CD4-positive, alpha-beta T cell treated with Interleukin-10 for 1 hour (primary cell): Measurements from ENCODE around the gene USP36.
"Not testable (repeated sequence)": the region's sequence is repeated elsewhere in the genome, so short reads cannot be mapped to it uniquely, and the experiment has no call there.

Source experiments
- DNase-seq: peaks from one replicate; pipeline ENCODE4 v3.0.0-alpha.2; 2020

The USP36 gene

DNA sequence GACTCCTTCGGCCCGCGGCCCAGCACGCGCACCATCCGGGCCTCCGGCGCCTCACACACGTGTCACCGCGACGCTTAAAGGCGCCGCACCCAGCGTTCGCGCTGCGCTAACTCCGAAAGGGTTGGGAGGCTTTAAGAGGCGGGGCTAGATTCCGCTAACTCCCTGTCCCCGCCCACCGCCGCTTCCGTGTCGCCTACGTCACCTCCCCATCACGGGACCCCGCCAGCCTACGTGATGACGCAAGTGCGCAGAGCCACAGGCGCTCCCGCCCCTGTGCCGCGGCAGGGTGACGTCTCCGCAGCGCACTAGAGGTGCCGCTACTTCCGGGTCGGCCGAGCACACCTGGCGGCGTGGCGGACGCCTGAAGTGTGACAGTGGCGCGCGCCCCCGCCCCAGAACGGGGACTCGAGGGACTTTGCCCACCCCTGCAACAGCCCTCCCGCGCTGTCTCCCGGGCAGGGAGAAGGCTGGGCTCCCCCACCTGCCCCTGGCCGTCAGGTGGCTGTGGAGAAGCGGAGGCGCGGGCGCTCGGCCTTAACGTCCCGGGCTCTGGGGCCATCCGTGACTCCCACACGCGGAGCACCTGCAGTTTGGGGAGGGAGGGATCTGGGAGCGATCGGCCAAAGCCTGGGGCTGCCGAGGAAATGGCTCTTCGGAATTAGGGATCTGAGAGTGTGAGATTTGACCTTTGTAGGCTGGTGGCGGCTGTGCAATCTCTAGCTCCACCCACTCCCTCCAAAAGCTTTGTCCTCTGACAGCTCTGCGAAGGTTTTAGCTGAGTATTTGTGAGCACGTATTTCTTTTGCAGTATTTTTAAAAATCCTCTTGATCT lies at the start of gene USP36:
TSS of gene USP36 (minus strand) at position 35 of the 832 bp plus-strand sequence. CDS start 4,451 bp downstream, outside the sequence.
- DNase-seq, result peak; percentile 100

DNA sequence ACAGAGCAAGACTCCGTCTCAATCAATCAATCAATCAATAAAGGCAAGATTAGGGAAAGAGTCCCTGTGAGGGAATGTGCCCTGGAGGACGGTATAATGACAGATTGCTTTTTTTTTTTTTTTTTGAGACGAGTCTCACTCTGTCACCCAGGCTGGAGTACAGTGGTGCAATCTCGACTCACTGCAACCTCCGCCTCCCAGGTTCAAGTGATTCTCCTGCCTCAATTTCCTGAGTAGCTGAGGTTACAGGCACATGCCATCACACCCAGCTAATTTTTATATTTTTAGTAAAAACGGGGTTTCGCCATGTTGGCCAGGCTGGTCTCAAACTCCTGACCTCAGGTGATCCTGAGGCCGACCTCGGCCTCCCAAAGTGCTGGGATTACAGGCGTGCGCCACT lies 49.5 kb upstream of the USP36 start:
- DNase-seq, result not testable (repeated sequence)

DNA sequence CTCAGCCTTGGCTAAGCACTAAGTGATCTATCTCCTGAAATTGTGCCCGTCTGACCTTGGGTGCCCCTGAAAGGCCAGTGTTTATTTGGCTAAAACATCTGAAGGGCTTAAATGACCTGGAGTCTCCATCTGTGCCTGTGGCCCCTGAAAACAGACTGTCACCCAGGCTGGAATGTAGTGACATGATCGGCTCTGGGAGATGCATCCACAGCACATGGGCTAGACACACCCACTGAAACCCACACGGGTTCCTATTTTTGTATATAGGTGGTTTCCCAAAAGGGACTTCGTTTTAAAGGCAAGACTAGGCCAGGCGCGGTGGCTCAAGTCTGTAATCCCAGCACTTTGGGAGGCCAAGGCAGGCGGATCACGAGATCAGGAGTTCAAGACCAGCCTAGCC lies 48.9 kb upstream of the USP36 start:
- peak; percentile 17 for DNase-seq

DNA sequence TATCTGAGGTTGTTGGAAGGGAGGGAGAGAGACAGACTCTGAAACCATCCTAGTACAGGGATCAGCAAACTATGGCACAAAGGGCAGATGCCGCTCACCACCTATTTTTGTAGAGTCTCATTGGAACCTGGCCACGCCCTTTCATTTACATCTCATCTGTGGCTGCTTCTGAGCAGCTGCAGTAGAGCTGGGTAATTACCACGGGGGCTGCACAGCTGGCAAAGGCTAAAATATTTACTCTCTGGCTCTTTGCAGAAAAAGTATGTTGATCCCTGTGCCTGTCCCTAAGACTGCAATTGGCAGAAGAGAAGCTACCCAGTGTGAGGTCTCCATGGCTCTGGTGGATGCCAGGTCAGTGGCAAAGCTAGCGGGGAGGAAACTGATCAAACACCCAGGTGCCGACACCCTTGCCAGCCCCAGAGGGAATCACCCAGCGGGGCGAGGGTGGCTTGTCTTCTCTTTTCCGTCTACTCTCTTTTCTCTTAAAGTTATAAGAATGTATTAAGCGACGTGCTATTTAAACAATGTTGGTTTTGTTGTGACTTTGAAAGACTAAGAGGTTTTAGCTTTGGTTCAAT lies 48.4 kb upstream of the USP36 start:
- no peak for DNase-seq

DNA sequence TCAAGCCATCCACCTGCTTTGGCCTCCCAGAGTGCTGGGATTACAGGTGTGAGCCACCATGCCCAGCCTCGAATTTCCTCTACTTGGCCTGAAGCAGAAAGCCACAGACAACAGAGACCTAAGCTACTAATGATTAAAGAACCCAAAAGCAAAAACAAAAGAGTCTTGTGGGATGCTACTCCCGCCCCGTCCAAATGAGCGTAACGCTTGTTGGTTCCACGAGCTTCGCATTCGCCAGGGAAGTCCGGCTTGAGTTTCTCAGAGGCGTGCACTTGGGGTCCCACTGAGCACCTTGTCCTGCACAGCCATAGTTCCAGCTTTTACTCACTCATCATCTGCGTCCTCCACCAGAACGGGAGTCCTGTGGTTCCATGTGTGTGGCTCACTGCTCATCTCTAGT lies 46.3 kb upstream of the USP36 start:
- no peak for DNase-seq

DNA sequence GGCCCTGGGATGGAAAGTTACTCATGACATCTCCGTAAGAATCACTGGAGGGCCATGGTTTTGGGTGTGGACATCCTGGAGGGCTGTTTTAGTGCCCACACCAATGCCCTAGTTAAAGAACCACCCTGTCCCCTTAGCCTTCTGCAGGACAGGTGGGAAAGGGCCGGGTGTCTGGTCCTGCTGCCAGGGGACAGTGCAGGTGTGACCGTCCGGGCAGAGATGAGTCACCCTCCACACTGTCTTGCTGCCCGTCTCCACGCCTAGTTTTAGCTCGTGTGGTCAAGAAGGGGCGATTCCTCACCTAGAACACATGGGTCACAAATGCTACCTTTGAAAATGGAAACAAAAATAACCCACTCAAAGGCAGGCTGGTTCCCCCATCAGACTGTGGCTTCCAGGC lies 45.3 kb upstream of the USP36 start:
- DNase-seq, result no peak

DNA sequence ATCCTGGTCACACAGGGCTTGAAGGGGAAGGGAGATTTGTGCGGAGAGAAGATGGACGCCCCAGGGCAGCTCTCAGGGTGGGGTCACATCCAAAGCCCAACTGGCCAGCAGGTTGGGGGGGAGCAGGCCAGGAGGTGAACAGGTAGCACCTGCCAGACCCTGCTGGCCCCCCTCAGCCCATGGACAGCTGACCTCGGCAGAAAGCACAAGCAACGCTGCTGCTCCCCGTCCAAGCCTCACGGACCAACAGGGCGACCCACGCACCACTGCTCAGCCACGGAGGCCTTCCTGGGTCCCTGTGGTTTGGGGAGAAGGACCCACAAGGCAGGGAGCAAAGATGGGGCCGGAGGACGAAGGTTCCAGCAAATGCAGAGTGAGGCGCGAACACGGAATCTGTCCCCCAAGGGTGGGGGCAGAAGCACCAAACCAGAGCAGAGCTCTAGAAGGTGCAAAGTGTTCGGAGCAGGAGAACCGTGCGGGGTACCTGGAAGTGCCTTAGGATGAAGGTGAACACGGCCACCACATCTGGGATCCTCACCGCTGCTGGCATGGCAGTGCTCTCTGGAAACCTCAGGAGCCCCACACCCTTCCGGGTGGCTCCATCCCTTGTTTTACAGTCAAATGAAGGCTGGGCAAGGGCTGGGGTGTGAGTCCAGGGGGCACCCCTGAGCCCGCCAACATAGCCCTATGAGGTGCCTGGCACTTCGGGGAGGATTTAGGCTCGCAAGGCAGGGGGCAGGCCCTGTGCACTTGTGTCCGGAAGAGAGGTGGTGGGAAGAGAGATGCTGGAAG lies 44.5 kb upstream of the USP36 start:
- no peak for DNase-seq

DNA sequence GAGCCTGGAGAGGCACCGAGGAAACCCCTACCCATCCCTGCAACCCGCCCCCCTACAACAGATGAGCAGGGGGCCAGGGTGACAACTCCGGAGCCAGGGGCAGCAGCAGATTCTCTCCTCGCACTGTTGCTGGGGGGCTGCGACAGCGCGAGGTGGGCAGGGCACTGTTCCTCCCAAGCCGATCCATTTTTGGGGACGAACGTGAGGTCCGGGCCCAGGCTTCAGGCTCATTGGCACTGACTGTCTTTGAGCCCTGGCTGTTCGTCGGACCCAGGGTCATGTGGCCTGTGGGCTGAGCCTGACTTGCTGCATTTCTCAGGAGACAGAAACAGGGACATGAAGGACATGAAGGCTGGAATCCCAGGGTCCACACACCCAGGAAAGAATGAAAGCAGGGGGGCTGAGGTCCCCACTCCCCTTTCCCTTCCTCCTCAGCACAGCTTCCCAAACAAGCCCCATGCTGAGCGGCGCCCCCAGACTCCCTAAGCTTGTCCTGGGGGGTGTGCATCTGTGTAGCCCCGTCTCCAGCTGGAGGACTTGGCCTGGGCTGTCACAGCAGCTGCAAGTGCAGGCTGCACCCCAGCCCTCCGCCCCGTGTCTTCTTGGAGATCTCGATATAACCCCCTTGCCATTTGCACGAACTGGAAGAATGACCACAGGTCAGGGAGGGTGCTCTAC lies 43.7 kb upstream of the USP36 start:
- DNase-seq, result no peak

DNA sequence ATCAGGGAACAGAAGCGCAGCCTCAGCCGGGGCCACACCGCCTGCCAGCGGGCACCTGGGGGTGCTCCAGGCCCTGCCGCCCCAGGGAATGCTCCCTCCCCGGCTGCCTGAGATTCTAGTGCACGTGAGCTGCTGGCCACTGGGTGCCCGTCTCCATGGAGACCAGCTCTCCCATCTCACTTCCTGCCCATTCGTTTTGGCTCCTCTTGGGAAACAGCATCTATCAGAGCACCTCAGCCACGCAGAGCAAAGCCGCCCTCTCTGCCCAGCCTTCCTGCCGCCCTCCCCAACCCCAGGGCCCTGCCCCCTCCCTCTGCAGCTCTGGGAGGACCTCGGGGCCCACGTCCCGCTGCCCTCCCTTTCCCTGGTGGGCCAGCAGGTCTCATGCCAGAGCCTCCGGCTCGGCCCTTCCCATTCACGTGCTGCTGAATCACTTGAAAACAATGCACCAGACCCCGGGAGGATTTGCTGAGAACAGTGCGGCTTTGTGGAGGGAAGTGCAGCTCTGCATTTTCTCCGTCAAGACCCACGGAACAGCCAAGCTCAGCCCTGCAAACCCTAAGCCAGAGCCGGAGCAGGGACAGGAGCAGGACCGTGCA lies 43.0 kb upstream of the USP36 start:
- DNase-seq, result no peak

DNA sequence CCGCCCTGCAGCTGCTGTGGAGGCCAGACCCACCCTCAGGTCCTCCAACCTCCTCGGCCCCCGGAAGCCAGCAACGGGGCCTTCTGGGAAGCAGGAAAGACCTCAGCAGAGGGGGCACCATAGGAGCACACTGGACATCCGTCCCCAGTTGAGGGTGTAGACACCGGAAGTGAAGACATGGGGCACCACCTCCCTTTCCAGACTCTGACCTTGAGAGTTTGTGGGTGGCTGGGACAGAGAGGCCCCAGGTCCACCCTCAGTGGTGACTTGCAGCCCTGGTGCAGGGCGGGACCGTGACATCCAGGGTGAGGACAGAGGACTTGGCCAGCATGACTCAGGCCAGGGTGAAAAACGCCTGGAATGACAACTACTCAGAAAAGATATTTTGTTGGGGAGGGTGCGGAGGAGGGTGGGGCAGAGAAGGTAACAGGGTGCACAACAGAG lies 42.5 kb upstream of the USP36 start:
- peak; percentile 14 for DNase-seq

DNA sequence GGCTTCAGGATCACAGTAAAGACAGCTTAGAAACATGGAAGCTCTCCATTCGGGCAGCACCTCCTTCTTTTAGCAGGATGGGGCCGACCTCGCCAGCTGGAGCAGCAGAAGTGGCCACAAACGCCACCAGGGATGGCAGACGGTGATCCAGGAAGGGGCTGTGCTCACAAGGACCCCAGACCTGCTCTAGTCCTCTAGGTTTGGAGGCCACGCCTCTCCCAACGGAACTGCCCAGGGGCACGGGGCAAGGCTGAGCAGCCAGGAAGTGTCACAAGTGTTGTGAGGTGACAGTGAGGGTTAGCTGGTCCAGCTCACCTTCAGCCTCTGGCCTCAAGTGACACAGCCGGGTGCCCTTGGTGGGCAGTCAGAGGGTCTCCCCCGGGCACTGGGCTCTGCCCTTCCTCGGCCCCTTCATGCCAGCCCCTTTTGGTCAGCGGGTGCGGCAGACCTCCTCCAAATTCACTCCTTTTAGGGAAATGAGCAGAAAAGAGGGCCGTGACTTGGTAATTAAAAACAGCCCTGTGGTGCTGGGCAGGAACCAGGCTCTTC lies 42.0 kb upstream of the USP36 start:
- no peak for DNase-seq

DNA sequence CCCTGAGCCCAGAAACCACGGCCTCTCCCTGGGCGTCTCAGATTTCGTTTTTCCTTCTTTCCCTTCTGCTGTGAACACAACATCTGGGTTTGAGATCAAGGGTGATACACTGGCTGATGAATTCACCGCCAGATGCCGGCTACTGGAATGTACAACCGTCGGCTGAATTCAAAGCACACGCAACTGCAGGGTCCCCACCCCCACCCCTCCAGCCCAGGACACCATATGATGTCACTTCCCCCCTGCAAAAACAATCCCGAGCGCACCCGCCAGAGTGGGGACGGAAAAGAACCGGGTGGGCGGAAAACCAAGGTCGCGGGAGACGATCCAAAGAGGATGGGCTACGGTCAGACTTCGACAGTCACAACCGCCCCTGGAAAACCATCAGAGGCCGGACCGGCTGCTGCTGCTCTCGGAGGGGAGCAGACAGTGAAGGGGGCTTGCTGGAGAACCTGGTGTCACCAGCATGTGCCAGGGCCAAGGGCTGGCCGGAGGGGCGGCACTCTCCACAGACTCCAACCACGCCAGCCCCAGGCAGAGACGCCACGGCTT lies 39.1 kb upstream of the USP36 start:
- DNase-seq, result peak; percentile 39

DNA sequence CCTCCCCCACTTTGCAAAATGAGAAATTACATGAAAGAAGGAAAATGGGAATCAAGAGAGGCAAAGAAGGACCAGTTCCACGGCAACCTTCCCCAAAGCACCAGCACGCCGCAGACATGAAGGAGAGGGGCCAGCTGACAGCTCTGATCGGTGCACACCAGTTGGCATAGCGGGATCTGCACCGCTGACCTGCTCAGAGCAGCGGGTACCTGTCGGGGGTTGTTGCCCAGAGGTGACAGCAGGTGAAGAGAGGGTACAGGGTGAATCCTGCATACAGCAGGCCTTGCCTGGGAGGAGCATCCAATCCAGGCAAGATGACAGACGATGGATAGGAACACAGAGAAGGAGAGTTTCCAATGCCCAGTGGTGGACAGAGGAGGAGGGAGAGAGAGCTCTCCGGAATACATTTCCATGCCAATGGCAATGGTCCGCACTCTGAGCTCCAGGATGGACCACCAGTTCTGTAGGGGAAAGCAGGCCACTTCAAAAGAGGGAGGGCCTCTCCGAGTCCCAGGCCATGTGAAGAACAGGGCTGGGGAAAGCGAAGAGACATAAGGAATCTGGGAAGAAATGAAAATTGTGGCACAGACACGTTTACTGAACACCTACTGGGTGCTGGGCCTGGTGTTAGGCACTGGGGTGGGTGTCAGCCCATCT lies 38.4 kb upstream of the USP36 start:
- DNase-seq, result no peak

DNA sequence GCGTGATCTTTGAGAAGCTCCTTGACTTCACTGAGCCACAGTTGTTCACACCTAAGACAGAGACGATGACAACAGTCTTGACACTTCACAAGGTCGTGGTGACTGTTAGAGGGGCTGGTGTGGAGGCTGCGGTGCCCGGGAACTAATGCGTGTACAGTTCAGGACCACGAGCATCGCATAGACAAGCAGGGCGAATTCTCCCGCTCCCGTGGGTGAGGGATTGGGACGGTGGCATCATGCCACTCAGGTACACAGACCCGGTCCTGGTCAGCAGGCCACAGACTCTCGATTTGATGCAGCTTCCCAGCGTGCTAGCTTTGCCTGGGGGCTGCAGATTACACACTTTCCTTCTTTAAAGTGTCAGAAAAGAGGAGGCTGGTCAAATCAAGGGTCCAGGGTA lies 37.6 kb upstream of the USP36 start:
- no peak for DNase-seq

DNA sequence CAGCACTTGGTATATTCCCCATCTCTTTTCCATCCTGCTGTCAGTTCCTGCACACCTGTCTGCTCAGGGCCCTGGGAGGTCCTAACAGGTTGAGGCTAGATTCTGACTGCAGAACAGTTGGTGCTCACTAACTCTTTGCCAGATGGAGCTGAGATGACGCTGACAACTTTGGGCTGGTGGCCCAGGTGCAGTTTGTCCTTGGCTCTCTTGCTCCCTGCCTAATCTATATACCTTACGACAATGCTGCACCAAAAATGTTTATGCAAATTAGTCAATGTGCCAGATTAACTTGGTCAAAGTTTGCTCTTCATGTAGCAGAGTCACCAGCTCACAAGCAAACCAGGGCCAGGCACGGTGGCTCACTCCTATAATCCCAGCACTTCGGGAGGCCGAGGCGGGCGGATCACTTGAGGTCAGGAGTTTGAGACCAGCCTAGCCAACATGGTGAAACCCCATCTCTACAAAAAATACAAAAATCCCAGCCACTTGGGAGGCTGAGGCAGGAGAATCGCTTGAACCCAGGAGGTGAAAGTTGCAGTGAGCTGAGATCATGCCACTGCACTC lies 36.4 kb upstream of the USP36 start:
- not testable (repeated sequence) for DNase-seq

DNA sequence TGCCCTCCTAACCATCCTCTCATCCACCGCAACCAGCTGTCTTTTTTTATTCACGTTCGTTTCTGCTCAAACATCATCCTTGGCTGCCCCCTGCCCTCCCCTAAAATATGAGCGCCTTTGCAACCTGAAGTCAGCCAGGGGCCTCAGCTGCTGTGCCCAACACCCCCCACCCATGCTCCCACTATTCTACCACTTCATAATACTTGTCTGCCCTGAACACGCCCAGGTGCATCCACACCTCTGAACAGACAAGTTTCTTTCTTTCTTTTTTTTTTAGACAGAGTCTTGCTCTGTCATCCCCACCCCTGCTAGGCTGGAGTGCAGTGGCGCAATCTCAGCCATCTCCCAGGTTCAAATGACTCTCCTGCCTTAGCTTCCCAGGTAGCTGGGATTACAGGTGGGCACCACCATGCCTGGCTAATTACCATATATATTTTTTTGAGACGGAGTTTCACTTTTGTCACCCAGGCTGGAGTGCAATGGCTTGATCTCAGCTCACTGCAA lies 35.5 kb upstream of the USP36 start:
- no peak for DNase-seq

DNA sequence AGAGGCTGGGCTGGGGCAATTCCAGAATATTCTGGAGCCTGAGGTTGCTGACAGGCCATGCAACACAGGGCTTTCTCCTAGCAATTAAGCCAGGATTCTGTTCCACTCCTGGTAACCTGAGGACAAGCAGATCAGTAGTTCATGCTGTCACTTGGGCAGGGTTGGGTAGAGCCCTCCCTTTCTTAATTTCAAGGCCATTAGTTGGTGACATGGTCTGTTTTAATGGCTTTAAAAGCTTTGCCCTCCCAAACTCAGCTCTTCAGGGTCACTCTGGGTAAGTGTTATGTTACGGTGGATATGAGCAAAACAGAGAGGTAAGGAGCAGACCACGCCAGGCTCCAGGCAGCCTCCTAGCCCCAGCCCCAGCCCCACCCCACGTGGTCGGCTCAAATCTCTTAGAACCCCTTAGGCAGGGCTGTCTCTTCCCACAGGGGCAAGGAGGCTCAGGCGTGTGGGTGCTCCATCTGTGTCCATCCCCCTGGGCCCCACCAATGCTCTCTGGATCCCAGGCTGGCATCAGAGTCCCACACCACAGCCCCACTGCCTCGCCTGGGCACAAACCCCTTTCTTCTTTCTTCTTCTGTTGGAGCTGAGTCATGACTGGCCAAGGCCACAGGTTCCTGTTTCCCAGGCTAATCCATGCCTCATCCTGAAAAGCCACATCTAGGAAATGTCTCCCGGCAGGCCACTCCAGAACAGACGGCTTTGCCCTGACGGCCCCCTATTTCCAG lies 34.9 kb upstream of the USP36 start:
- no peak for DNase-seq

DNA sequence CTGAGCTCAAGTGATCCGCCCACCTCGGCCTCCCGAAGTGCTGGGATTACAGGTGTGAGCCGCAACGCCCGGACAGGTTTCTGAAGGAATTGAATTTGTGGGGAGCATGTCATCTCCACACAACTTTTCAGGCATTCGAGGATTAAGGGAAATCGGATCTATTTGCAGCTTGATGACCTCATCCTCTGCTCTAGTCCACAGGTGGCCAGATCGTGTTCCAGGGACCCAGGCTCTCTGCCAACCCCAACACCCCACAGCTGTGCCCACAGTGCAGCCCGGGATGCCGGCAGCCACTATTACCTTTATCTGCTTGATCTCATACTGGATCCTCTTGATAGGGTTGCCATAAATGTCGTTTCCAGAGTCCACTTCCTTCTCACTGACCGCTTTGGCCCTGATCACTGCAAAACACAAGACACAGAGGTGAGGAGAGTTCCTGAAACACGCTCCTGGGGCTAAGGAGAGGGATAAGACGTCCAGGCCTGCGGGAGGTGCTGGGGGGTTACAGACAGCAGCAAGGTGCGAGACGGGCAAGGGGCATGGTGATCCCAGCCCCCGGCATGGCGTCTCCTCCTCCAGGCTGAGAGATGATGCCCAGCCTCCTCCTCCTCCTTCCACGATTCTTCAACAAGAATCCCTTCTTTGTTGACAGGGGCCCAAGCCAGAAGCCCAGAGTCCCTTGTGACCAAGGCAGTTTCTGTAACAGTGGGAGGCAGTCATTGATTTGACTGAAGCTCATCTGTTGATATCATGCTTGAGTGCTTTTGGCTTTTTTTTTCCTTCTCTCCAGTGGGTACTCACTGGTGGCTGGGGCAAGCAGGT lies 33.1 kb upstream of the USP36 start:
- no peak for DNase-seq

DNA sequence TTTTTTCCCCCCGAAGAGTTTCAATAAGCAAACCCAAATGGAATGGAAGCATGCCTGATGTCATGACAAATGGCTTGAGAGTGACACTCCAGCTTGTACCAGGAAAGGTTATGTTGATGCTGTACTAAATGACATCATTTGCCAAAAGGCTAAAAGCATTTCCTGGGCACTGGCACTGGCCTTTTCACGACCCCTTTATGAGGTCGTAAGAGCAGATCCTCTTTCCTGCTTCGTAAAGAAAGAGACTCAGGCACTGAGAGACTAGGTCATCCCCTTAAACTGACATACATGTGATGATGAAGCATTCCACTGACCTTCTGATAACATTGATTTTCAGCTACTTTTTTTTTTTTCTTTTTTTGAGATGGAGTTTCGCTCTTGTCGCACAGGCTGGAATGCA lies 31.9 kb upstream of the USP36 start:
- DNase-seq, result no peak
